Stomach (tissue), 9 donors: Measurements from ENCODE around the gene DOK5. TPM values are rescaled to one million over a fixed set of nuclear protein-coding genes. Genes with fewer than 3 reads are reported as not detected.

Source experiments
- DNase-seq, 2 donors: peaks; one replicate each; pipeline versions ENCODE4 v3.0.0 to v3.0.0-alpha.2; 2013 to 2019
- H3K27ac ChIP-seq, 5 donors: fragments of 200-600 bp in 4 of 5; sonication (generic) in 4 of 5; one replicate each; pipeline ENCODE4 v1.5.1; 2013 to 2019; ENCODE audit warnings: mild to moderate bottlenecking in 1 of 5, moderate library complexity in 1 of 5
- H3K27me3 ChIP-seq, 3 donors: fragments of 200-600 bp; sonication (generic); one replicate each; pipeline ENCODE4 v1.5.1; 2017 to 2019; ENCODE audit warnings: mixed run types in 1 of 3
- H3K36me3 ChIP-seq, 4 donors: fragments of 200-600 bp; sonication (generic); 1 replicate in 3 of 4; 2 replicates in 1 of 4; pipeline ENCODE4 v1.5.1; 2016 to 2019
- H3K4me1 ChIP-seq, 4 donors: fragments of 200-600 bp; sonication (generic); one replicate each; pipeline ENCODE4 v1.5.1; 2016 to 2019
- H3K4me3 ChIP-seq, 4 donors: fragments of 200-600 bp; sonication (generic) in 3 of 4; one replicate each; pipeline ENCODE4 v1.5.1; 2016 to 2019; ENCODE audit warnings: mild to moderate bottlenecking in 1 of 4
- H3K9me3 ChIP-seq, 4 donors: fragments of 200-600 bp; sonication (generic); one replicate each; pipeline ENCODE4 v1.5.1; 2016 to 2019
- EP300 ChIP-seq: sonication (generic); formaldehyde crosslinking; IDR thresholded peaks from one replicate; pipeline ENCODE4 v1.6.1; 2017; ENCODE audit warnings: antibody characterized with exemption
- POLR2A ChIP-seq, 4 donors: fragments of 450-650 bp; IDR thresholded peaks; one replicate each; pipeline ENCODE4 v1.6.1; 2016; ENCODE audit warnings: antibody characterized with exemption in 4 of 4, control low read depth in 2 of 4, mild to moderate bottlenecking in 1 of 4, moderate library complexity in 1 of 4
- POLR2AphosphoS5 ChIP-seq, 3 donors: sonication (generic); formaldehyde crosslinking; IDR thresholded peaks; one replicate each; pipeline ENCODE4 v1.6.1; 2016; ENCODE audit warnings: antibody characterized with exemption in 3 of 3
- WGBS, 5 donors: extraction: QIAGEN DNeasy Blood & Tissue Kit in 3 of 5; methylation state at CpG; one replicate each; pipeline versions ENCODE4 v1.1.5 to v1.1.7; 2013 to 2018; 5-methylcytosine and 5-hydroxymethylcytosine counted together
- intact Hi-C: fragments of 100-400 bp; cut with DNase I; formaldehyde crosslinking; loops from one replicate; pipeline ENCODE4 v1.15.1; 2023; ENCODE audit warnings: low total_unique reads
- polyA plus RNA-seq, 3 donors: library from polyadenylated mRNA; stranded (reverse); fragments of 200-250 nt; gene quantifications; one replicate each; pipeline ENCODE4 v1.2.3, GENCODE V29; 2013
- total RNA-seq, 5 donors: library from RNA; depleted of rRNA; stranded (reverse); fragments of >200 nt; gene quantifications; one replicate each; pipeline versions ENCODE4 v1.1.0 to v1.2.3, GENCODE V29; 2014 to 2016
- TF ChIP-seq, protein P1 (sequence below), 7 experiments: fragments of 450-650 bp in 4 of 7; fragments of 200-600 bp in 3 of 7; sonication (generic) in 3 of 7; IDR thresholded peaks; one replicate each; pipeline ENCODE4 v1.5.1; 2016 to 2019; ENCODE audit warnings: antibody characterized with exemption in 7 of 7, control low read depth in 2 of 7, mild to moderate bottlenecking in 1 of 7
- donor health status: healthy with polysubstance abuse.
- donor health status: Bipolar disorder and iron deficiency.
- donor health status: healthy.

Gene DOK5
- total and polyA plus RNA-seq, 8 donors, result 0.58 to 4.4 (median 1.1) TPM; not detected in 4

DNA sequence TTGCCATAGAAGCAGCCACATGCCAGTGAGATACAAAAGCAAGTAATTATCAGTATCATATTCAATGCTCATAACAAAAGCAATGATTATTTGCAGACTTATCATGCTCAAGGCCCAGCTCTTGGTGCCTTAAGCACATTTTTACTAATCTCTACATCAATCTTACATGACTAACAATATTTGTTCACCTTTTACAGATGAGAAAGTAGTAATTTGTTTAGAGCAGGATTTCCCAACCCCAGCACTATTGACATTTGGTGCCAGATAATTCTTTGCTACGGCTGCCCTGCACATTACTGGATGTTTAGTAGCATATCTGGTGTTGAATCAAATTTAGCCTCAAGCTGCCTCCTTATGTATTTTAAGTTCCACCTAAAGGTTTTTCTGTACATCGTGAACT lies 19.0 kb upstream of the DOK5 start:
- Histone ChIP-seq H3K27ac (no peak overlapping the region), H3K4me3 (no peak overlapping the region), H3K9me3 (peaks cover 0 to 6% (median 0%) of the 10 kb centered on the region in 4 donors), H3K4me1 (no peaks in the 10 kb centered on the region), H3K36me3 (no peaks in the 10 kb centered on the region), H3K27me3 (no peaks in the 10 kb centered on the region)
- WGBS, 5 donors, result 48 to 75% (median 54%) methylated on average over 2 of the region's 2 CpGs
- DNase-seq, result no peak
- TF ChIP-seq POLR2A (IDR thresholded peaks at IDR 0.05) (no peak), EP300 (no peak), POLR2AphosphoS5 (IDR thresholded peaks at IDR 0.05) (no peak)
- TF ChIP-seq, protein P1, sequence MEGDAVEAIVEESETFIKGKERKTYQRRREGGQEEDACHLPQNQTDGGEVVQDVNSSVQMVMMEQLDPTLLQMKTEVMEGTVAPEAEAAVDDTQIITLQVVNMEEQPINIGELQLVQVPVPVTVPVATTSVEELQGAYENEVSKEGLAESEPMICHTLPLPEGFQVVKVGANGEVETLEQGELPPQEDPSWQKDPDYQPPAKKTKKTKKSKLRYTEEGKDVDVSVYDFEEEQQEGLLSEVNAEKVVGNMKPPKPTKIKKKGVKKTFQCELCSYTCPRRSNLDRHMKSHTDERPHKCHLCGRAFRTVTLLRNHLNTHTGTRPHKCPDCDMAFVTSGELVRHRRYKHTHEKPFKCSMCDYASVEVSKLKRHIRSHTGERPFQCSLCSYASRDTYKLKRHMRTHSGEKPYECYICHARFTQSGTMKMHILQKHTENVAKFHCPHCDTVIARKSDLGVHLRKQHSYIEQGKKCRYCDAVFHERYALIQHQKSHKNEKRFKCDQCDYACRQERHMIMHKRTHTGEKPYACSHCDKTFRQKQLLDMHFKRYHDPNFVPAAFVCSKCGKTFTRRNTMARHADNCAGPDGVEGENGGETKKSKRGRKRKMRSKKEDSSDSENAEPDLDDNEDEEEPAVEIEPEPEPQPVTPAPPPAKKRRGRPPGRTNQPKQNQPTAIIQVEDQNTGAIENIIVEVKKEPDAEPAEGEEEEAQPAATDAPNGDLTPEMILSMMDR (IDR thresholded peaks at IDR 0.05), result no peak
- intact Hi-C loops, result no loop called here

DNA sequence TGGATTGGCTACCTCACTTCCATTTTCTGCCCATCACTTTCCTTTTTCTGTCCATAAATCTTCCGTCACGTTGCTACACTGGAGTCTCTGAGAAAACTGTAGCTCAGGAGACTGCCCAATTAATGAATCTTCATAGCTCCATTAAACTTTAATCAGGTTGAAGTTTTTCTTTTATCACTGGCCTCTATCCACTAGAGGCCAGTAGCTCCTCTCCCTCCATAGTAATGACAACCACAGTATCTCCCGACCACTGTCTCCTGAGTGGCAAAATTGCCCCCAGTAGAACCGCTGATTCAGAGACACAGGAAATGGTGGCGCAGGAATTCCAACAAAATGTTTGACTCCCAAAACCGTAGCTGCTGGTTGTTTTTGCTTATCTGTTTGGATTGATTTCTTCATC lies 18.4 kb upstream of the DOK5 start:
- H3K27me3 ChIP-seq, result no peaks in the 10 kb centered on the region
- intact Hi-C loops, result no loop called here
- 65 to 77% (median 70%) methylated on average over 6 of the region's 6 CpGs for WGBS, 5 donors
- TF ChIP-seq POLR2A (IDR thresholded peaks at IDR 0.05) (no peak), POLR2AphosphoS5 (IDR thresholded peaks at IDR 0.05) (no peak), EP300 (no peak)
- TF ChIP-seq, protein P1 (IDR thresholded peaks at IDR 0.05), result no peak
- DNase-seq, result no peak
- H3K9me3 ChIP-seq, result peaks cover 0 to 6% (median 0%) of the 10 kb centered on the region in 4 donors
- H3K36me3 ChIP-seq, result no peaks in the 10 kb centered on the region
- H3K4me1 ChIP-seq, result no peaks in the 10 kb centered on the region
- no peak overlapping the region for H3K27ac ChIP-seq
- no peak overlapping the region for H3K4me3 ChIP-seq

DNA sequence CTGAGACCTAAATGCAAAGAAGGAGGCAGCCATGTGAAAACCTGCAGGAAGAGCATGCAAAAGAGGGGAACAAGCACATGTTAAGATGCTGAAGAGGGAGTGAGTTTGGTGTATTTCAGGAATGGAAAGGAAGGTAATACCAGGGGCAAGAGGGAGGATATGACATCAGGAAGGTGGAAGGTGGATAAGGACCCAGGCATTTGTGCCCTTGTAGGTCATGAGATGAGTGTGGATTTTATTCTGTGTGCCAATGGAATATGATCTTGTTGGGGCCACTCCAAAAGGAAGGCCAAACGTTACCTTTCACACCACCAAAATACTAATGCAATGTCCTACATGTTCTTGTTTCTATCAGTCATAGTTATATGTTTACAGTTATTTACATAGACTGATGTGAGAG lies 17.2 kb upstream of the DOK5 start:
- Histone ChIP-seq H3K27me3 (no peaks in the 10 kb centered on the region), H3K36me3 (no peaks in the 10 kb centered on the region), H3K4me1 (no peaks in the 10 kb centered on the region), H3K27ac (no peak overlapping the region), H3K4me3 (no peak overlapping the region), H3K9me3 (no peaks in the 10 kb centered on the region)
- 43 to 83% (median 69%) methylated on average over 1 of the region's 1 CpG for WGBS, 5 donors
- TF ChIP-seq POLR2AphosphoS5 (IDR thresholded peaks at IDR 0.05) (no peak), POLR2A (IDR thresholded peaks at IDR 0.05) (no peak), EP300 (no peak)
- TF ChIP-seq, protein P1 (IDR thresholded peaks at IDR 0.05), result no peak
- DNase-seq, result no peak
- intact Hi-C loops, result no loop called here

DNA sequence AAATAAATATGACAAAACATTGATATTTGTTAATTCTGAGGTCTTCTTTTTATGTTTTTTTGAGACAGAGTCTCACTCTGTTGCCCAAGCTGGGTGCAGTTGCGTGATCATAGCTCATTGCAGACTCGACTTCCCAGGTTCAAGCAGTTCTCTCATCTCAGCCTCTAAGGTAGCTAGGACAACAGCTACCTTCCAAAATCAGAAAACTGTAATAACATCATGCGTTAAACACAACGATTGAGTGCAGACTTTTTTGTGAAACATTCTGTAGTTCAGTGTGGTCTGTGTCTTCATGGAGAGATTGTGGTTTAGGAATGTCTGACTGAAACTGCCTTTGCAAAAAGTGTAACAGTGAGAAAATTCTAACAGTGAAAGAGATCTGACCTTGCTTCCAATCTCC lies 16.1 kb upstream of the DOK5 start:
- WGBS, 5 donors, result 71 to 88% (median 83%) methylated on average over 4 of the region's 4 CpGs
- no peaks in the 10 kb centered on the region for H3K36me3 ChIP-seq
- no peak overlapping the region for H3K27ac ChIP-seq
- no peak for TF ChIP-seq POLR2A (IDR thresholded peaks at IDR 0.05)
- TF ChIP-seq, protein P1 (IDR thresholded peaks at IDR 0.05), result no peak
- no peak for TF ChIP-seq EP300
- no peak for TF ChIP-seq POLR2AphosphoS5 (IDR thresholded peaks at IDR 0.05)
- no peaks in the 10 kb centered on the region for H3K27me3 ChIP-seq
- H3K4me1 ChIP-seq, result no peaks in the 10 kb centered on the region
- intact Hi-C loops, result no loop called here
- no peak overlapping the region for H3K4me3 ChIP-seq
- DNase-seq, result no peak
- H3K9me3 ChIP-seq, result no peaks in the 10 kb centered on the region
